Trophoblast cell (in vitro differentiated cells and primary cell): ENCODE measurements around the gene BCL2L13. TPM values are rescaled to one million over a fixed set of nuclear protein-coding genes. Genes with fewer than 3 reads are reported as not detected.

Experiments used
- DNase-seq, 2 donors: peaks; one replicate each; pipeline ENCODE4 v3.0.0-alpha.2; 2016
- H2AFZ ChIP-seq: 2 replicates; pipeline ENCODE4 v1.6.1; 2013; ENCODE audit warnings: low read length, moderate library complexity, mild to moderate bottlenecking; ENCODE audit not compliant: insufficient read depth, poor library complexity
- H2AK5ac ChIP-seq: 2 replicates; pipeline ENCODE4 v1.6.1; 2013; ENCODE audit warnings: mild to moderate bottlenecking, low read length
- H2BK120ac ChIP-seq: 2 replicates; pipeline ENCODE4 v1.6.1; 2013; ENCODE audit warnings: low read length, mild to moderate bottlenecking, moderate library complexity; ENCODE audit not compliant: insufficient read depth, poor library complexity
- H2BK12ac ChIP-seq: 2 replicates; pipeline ENCODE4 v1.6.1; 2013; ENCODE audit warnings: mild to moderate bottlenecking, low read length, moderate library complexity
- H2BK5ac ChIP-seq: 2 replicates; pipeline ENCODE4 v1.6.1; 2013; ENCODE audit warnings: low read length, low read depth, moderate library complexity, mild to moderate bottlenecking; ENCODE audit not compliant: poor library complexity
- H3K14ac ChIP-seq: 2 replicates; pipeline ENCODE4 v1.6.1; 2013; ENCODE audit warnings: mild to moderate bottlenecking, low read length
- H3K18ac ChIP-seq: 2 replicates; pipeline ENCODE4 v1.6.1; 2013; ENCODE audit warnings: mild to moderate bottlenecking, low read length
- H3K23ac ChIP-seq: 2 replicates; pipeline ENCODE4 v1.6.1; 2013; ENCODE audit warnings: low read length
- H3K27ac ChIP-seq: 2 replicates; pipeline ENCODE4 v1.5.1; 2013; ENCODE audit warnings: low read depth, mild to moderate bottlenecking, inconsistent platforms, low read length, moderate library complexity
- H3K27me3 ChIP-seq: 2 replicates; pipeline ENCODE4 v1.6.1; 2013; ENCODE audit warnings: inconsistent platforms, mild to moderate bottlenecking, low read length, moderate library complexity; ENCODE audit not compliant: insufficient read depth
- H3K36me3 ChIP-seq, 2 experiments: 1 replicate in 1 of 2; 2 replicates in 1 of 2; pipeline ENCODE4 v1.6.1; 2013; ENCODE audit warnings: low read length in 2 of 2, mild to moderate bottlenecking in 2 of 2, moderate library complexity in 1 of 2; ENCODE audit not compliant: insufficient read depth in 2 of 2, control insufficient read depth in 1 of 2
- H3K4ac ChIP-seq: 2 replicates; pipeline ENCODE4 v1.6.1; 2013; ENCODE audit warnings: low read depth, mild to moderate bottlenecking, low read length, moderate library complexity
- H3K4me1 ChIP-seq, 2 experiments: 1 replicate in 1 of 2; 2 replicates in 1 of 2; pipeline ENCODE4 v1.6.1; 2013; ENCODE audit warnings: low read length in 2 of 2, mild to moderate bottlenecking in 2 of 2, moderate library complexity in 1 of 2; ENCODE audit not compliant: insufficient read depth in 2 of 2, control insufficient read depth in 1 of 2
- H3K4me2 ChIP-seq: 2 replicates; pipeline ENCODE4 v1.6.1; 2013; ENCODE audit warnings: inconsistent platforms, mild to moderate bottlenecking, low read length, moderate library complexity
- H3K4me3 ChIP-seq: 2 replicates; pipeline ENCODE4 v1.5.1; 2013; ENCODE audit warnings: mild to moderate bottlenecking, low read depth, low read length, inconsistent platforms
- H3K79me1 ChIP-seq: one replicate; pipeline ENCODE4 v1.6.1; 2013; ENCODE audit warnings: low read length
- H3K79me2 ChIP-seq: 2 replicates; pipeline ENCODE4 v1.6.1; 2013; ENCODE audit warnings: low read length, mild to moderate bottlenecking; ENCODE audit not compliant: control insufficient read depth, insufficient read depth, poor library complexity
- H3K9ac ChIP-seq: 2 replicates; pipeline ENCODE4 v1.6.1; 2013; ENCODE audit warnings: mild to moderate bottlenecking, low read length
- H3K9me3 ChIP-seq: 2 replicates; pipeline ENCODE4 v1.6.1; 2013; ENCODE audit warnings: low read depth, mild to moderate bottlenecking, control low read depth, inconsistent platforms, low read length; ENCODE audit not compliant: insufficient read depth
- H4K12ac ChIP-seq: 2 replicates; pipeline ENCODE4 v1.6.1; 2013; ENCODE audit warnings: low read depth, mild to moderate bottlenecking, low read length, moderate library complexity
- H4K8ac ChIP-seq: 2 replicates; pipeline ENCODE4 v1.6.1; 2013; ENCODE audit warnings: low read depth, mild to moderate bottlenecking, low read length, moderate library complexity
- H4K91ac ChIP-seq: one replicate; pipeline ENCODE4 v1.6.1; 2013; ENCODE audit warnings: low read depth, mild to moderate bottlenecking, low read length, moderate library complexity
- WGBS: extraction: QIAGEN DNeasy Blood & Tissue Kit; methylation state at CpG from one replicate; pipeline ENCODE4 v1.1.7; 2013; ENCODE audit warnings: missing lambda C conversion rate; ENCODE audit not compliant: insufficient read length, insufficient coverage; ENCODE audit errors: extremely low coverage; 5-methylcytosine and 5-hydroxymethylcytosine counted together
- polyA plus RNA-seq: library from polyadenylated mRNA; stranded (reverse); fragments of 200-250 nt; gene quantifications from 2 replicates; pipeline ENCODE4 v1.2.3, GENCODE V29; 2013

Gene BCL2L13
- 20.8 and 21.8 TPM in 2 replicates for polyA plus RNA-seq

DNA sequence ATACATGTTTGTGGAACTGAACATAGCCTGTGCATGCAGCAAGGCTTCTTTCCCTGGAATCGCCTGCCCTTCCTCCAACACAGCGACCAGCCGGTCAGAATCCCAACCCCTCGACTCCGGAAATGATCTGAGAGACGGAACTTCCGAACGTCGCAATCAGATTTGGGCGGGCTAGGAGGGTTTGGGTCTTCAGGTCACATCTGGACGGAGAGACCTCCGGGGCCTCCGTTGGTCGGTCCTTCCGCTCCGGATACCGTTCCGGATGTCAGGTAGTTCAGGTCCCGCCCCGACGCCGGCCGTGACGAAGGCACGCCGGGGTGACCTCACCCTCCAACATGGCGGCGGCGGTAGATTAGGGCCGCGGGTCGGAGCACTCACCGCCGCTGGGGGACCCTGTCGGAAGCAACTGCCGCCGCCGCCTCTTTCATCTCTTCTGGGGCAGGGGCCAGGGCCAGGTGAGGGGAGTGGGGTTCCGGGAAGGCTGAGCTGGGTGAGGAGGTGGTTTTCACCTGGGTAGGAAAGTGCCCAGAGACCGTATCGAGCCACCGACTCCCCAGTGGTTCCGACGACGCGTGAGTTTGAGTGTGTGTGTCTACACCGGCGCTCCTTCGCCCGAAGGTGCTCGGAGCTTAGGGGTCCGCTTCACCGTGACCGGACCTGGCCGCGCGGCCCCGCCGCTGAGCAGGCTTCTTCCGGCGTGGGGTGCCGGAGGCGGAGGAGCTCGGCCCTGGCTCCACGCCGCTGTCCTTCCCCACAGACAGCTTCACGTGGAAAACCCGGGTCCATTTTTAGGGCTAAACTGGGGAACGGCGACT is at the start of gene BCL2L13:
TSS of gene BCL2L13 (plus strand) at position 326 of the 815 bp plus-strand sequence. CDS start 16,955 bp downstream, outside the sequence.
- WGBS = no CpG with 5 or more reads among the region's 70 CpGs
- peaks cover 0 to 3% of the 10 kb centered on the region in 2 experiments for H3K36me3 ChIP-seq
- peak within 1 kb of the TSS; percentile 99 for H3K9ac ChIP-seq
- peak within 1 kb of the TSS; percentile 54 for H3K23ac ChIP-seq
- peak within 1 kb of the TSS; percentile 90 for H2BK5ac ChIP-seq
- H3K27me3 ChIP-seq = no peaks in the 10 kb centered on the region
- H3K18ac ChIP-seq = peak within 1 kb of the TSS; percentile 85
- H3K79me2 ChIP-seq = peaks cover 12% of the 10 kb centered on the region
- peak within 1 kb of the TSS; percentile 94 for H3K4me2 ChIP-seq
- no peaks in the 10 kb centered on the region for H3K9me3 ChIP-seq
- H3K4ac ChIP-seq = peak within 1 kb of the TSS; percentile 91
- peaks cover 7 to 14% of the 10 kb centered on the region in 2 experiments for H3K4me1 ChIP-seq
- H3K79me1 ChIP-seq = peaks cover 22% of the 10 kb centered on the region
- peak within 1 kb of the TSS; percentile 90 for H4K91ac ChIP-seq
- H2BK120ac ChIP-seq = peak within 1 kb of the TSS; percentile 92
- H4K8ac ChIP-seq = peak within 1 kb of the TSS; percentile 96
- DNase-seq = peak; percentile 90 to 91
- peak within 1 kb of the TSS; percentile 95 for H3K27ac ChIP-seq
- peak within 1 kb of the TSS; percentile 92 for H2AK5ac ChIP-seq
- H3K14ac ChIP-seq = peak within 1 kb of the TSS; percentile 96
- H2BK12ac ChIP-seq = no peak within 1 kb of the TSS
- peak within 1 kb of the TSS; percentile 93 for H4K12ac ChIP-seq
- H3K4me3 ChIP-seq = peak within 1 kb of the TSS; percentile 91
- peak within 1 kb of the TSS; percentile 81 for H2AFZ ChIP-seq

DNA sequence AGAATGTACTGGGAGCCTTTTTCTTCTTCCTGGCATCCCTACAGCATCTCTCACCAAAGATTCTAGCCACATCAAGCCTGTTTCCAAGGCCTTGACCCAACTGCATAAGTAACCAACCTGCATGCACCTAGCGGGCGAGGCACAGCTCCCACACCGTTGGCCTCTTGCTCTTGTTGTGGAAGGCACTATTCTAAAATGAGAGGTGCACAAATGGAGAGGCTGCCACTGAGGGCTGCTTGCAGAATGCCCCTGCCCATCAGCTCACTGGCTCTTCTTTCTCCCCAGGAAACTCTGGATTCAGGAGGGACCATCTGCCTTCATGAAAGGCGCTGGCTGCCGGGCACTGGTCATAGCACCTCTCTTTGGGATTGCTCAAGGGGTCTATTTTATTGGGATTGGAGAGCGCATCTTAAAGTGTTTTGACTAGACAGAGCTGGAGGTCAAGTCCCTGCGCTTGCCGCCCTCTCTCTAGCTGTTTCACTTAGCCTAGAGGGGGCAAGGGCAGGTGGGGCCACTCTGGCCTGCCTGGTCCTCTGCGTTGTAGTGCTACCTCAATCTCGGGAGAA is 48.7 kb upstream of the BCL2L13 start:
- Histone ChIP-seq H4K8ac (no peak overlapping the region), H2BK5ac (no peak overlapping the region), H3K79me2 (no peaks in the 10 kb centered on the region), H4K91ac (no peak overlapping the region), H3K14ac (no peak overlapping the region), H3K9ac (no peak overlapping the region), H3K27me3 (no peaks in the 10 kb centered on the region), H3K36me3 (peaks cover 29 to 45% of the 10 kb centered on the region in 2 experiments), H3K79me1 (no peaks in the 10 kb centered on the region), H2AK5ac (no peak overlapping the region), H3K4me1 (no peaks in the 10 kb centered on the region), H3K9me3 (no peaks in the 10 kb centered on the region), H3K23ac (no peak overlapping the region), H3K27ac (no peak overlapping the region), H2BK120ac (no peak overlapping the region), H2BK12ac (no peak overlapping the region), H3K4me3 (no peak overlapping the region), H3K4me2 (no peak overlapping the region), H4K12ac (no peak overlapping the region), H3K18ac (no peak overlapping the region), H3K4ac (no peak overlapping the region), H2AFZ (no peak overlapping the region)
- WGBS = no CpG with 5 or more reads among the region's 10 CpGs
- DNase-seq = no peak

DNA sequence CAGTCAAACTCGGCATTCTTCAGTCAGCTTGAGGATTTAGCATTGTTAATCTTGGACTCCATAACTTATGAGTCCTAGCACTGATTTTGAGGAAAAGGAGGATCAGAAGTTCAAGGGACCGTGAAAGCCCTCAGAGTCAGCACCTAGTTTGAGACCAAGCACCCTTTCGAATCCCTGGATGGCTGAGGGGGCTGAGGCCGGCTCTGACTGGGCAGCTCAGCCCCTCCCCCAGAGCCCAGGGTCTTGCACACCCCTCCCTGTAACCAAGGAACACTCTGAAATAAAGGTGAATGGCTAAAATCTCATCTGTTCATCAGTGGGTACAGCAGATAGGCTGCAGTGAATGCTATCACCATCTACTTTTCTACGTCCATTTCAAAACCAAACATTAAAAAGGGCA is 48.0 kb upstream of the BCL2L13 start:
- Histone ChIP-seq H2AK5ac (no peak overlapping the region), H3K79me1 (no peaks in the 10 kb centered on the region), H3K36me3 (peaks cover 35 to 51% of the 10 kb centered on the region in 2 experiments), H3K27me3 (no peaks in the 10 kb centered on the region), H3K14ac (no peak overlapping the region), H3K23ac (no peak overlapping the region), H3K18ac (no peak overlapping the region), H2AFZ (no peak overlapping the region), H4K91ac (no peak overlapping the region), H3K9me3 (no peaks in the 10 kb centered on the region), H3K4ac (no peak overlapping the region), H2BK12ac (no peak overlapping the region), H3K4me2 (no peak overlapping the region), H4K8ac (no peak overlapping the region), H3K79me2 (no peaks in the 10 kb centered on the region), H4K12ac (no peak overlapping the region), H3K4me3 (no peak overlapping the region), H3K4me1 (no peaks in the 10 kb centered on the region), H3K9ac (no peak overlapping the region), H3K27ac (no peak overlapping the region), H2BK120ac (no peak overlapping the region), H2BK5ac (no peak overlapping the region)
- WGBS = no CpG with 5 or more reads among the region's 5 CpGs
- no peak for DNase-seq

GRCh38 chr22:17592201-17592600 is 46.4 kb upstream of the BCL2L13 start:
- Histone ChIP-seq H3K4me2 (no peak overlapping the region), H2BK120ac (no peak overlapping the region), H2AK5ac (no peak overlapping the region), H3K79me1 (no peaks in the 10 kb centered on the region), H3K9me3 (no peaks in the 10 kb centered on the region), H3K27me3 (no peaks in the 10 kb centered on the region), H4K8ac (no peak overlapping the region), H2AFZ (no peak overlapping the region), H3K4me3 (no peak overlapping the region), H2BK5ac (no peak overlapping the region), H4K91ac (no peak overlapping the region), H2BK12ac (no peak overlapping the region), H3K4ac (no peak overlapping the region), H3K14ac (no peak overlapping the region), H3K36me3 (peaks cover 42 to 63% of the 10 kb centered on the region in 2 experiments), H4K12ac (no peak overlapping the region), H3K27ac (no peak overlapping the region), H3K23ac (no peak overlapping the region), H3K79me2 (no peaks in the 10 kb centered on the region), H3K18ac (no peak overlapping the region), H3K4me1 (no peaks in the 10 kb centered on the region), H3K9ac (no peak overlapping the region)
- no peak for DNase-seq
- no CpG with 5 or more reads among the region's 5 CpGs for WGBS
